Activated CD8-positive, alpha-beta memory T cell treated with anti-CD3 and anti-CD28 coated beads for 1 hour (primary cell): Measurements from ENCODE around the gene EMC1.
"Not testable (repeated sequence)": the region's sequence is repeated elsewhere in the genome, so short reads cannot be mapped to it uniquely, and the experiment has no call there.

Source experiments
- DNase-seq, 2 donors: peaks; one replicate each; pipeline ENCODE4 v3.0.0-alpha.2; 2020; ENCODE audit warnings: low read depth in 1 of 2; ENCODE audit errors: extremely low read depth in 1 of 2

EMC1 gene

GRCh38 chr1:19262047-19262446, 10.7 kb upstream of the EMC1 start:
- DNase-seq = no peak

GRCh38 chr1:19260211-19261138, 9.2 kb upstream of the EMC1 start:
- DNase-seq = no peak

- DNase-seq = no peak
Measured at GRCh38 chr1:19258353-19258752, 7.0 kb upstream of the EMC1 start.

DNA sequence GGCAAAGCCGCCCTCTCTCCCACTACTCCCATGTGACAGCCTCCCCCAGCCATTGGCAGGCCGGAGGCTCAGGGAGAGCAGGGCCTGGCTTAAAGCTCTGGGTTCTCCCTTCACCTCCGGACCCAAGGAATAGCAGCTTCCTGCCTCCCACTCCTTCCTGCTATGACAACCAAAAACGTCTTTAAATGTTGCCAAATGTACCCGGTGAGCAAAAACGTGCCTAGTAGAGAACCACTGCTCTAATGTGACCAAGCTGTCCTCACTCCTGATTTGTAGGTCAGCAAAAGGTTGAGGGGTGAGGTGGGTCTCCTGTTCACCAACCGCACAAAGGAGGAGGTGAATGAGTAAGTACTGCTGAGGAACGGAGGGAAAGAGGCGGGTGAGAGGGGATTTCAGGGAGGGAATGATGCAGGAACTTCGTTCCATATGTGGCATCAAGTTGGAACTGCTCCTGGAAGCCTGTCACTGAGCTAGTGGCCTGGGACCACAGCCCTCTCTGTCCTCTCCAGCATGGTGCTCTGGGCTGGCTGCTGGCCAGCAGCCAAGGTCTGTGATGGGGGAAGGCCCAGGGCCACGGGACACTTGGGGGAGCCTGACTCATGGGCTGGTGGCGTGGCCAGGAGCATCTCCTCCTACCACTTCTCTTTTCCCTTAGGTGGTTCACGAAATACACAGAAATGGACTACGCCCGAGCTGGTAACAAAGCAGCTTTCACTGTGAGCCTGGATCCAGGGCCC, 6.0 kb upstream of the EMC1 start:
- no peak for DNase-seq

DNA sequence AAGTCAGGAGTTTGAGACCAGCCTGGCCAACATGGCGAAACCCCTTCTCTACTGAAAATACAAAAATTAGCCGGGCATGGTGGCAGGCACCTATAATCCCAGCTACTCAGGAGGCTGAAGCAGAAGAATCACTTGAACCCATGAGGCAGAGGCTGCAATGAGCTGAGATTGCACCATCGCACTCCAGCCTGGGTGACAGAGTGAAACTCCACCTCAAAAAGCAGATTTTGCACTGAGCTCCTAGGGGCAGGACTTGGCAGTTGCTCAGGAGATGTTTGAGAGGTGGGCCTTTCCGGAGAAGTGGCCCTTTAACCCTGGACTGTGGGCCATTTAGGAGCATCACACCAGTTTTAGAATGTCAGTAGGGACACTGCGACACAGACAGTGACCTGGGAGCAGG, 5.0 kb upstream of the EMC1 start:
- not testable (repeated sequence) for DNase-seq

GRCh38 chr1:19255288-19255687, 4.0 kb upstream of the EMC1 start:
- no peak for DNase-seq

- no peak for DNase-seq
Measured at GRCh38 chr1:19254416-19254815, 3.1 kb upstream of the EMC1 start.

DNA sequence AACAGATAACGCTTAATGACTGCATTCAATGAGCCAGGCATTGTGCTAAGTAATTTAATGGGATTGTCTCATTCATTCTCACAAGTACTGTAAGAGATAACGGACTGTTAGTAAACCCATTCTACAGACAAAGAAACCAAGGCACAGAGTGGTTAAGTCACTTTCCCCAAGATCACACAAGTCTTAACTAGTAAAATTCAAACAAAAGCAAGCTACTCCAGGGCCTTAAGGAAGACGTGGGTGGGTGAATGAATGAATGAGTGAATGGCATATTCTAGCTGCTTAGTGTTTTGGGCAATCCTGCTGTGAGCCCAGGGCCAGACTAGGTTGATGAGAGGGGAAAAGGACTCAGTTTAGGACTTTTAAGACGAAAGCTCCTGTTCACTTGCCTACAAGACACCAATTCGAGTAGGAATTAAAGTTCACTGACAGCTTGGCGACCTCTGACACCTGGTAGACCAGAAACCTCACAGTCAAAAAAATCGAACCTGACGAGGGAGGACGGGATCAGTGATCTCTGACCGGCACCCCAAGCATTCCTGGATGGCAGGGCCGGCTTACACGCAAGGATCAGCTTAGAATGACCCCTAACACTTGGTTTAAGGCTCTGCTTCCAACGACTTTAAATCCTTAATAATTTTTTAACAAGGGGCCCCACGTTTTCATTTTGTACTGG, 557 bp downstream of the EMC1 start:
- no peak for DNase-seq

DNA sequence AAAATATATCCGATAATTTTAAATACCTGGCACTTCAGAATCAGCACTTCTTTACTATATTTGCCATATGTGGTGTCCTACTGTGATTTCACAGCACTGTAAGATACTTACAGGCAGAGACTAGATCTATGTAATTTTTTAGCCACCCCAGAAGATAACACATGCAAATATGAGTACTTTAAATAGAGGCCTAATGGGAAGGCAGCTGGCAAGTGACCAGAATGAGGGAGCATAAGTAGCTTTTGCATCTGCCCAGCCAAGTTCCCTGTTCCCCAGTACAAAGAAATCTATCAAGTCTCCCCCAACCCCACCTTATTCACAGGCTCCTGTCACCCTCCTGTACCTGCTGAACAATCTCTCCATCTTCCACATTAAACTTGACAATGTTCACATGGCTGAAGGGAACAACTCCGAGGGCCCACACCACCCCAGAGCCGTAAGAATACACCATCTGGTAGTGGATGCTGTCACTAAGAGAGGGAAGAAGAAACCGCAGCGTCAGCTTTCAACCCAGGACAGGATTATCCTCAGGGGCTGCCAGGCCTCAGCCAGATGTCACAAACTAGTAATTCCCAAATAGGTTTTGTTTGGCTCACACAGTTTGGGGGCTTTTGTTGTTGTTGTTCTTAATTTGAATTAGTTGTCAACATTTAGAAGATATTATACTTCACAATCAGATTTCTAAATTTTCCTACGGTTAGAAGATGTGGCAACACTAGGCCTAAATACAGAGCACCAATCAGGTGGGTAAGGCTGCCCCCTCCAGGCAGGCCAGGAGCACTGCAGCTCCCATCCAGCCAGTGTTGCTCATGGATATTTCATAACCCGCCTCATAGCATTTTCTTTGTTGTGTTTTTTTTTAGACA, 10.4 kb downstream of the EMC1 start:
- DNase-seq = peak; percentile 33 to 57

DNA sequence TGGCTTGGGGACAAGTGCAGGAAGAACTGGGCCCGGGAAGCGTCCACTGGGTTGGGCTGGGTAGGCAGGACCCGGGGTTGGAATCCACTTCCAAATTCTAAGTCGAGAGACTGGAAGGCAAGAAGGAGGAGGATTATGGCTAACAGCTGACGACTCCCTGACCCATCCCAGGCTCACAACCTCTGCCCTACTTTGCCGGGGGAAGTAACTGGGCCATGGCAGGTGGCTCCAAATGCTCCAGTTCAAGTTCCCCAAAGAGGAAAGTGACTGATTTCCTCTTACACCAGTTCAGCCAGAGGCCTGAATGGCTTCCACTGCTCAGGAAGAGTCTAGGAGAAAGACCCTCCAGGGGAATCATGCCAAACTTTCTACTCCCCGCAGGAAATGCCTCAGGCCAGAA, 11.4 kb downstream of the EMC1 start:
- DNase-seq = no peak

DNA sequence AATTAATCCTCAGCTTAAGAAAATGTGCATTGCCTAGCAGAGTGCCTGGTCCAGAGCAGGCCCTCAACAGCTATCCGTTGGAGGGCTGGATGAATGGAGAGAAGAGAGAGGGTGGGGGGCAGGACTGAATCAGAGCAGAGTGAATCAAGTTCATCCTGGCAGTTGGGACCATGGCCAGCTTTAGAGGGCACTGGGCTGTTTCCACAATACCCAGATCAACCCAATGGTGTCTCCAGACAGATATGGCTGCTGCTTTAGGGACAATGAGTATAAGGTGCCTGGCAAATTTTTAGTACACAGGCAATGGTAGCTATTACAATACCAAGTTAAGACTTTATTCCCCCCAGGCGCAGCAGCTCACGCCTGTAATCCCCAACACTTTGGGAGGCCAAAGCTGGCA, 17.1 kb downstream of the EMC1 start:
- no peak for DNase-seq

- DNase-seq = no peak
Measured at GRCh38 chr1:19232524-19232846, 18.8 kb downstream of the EMC1 start.

DNA sequence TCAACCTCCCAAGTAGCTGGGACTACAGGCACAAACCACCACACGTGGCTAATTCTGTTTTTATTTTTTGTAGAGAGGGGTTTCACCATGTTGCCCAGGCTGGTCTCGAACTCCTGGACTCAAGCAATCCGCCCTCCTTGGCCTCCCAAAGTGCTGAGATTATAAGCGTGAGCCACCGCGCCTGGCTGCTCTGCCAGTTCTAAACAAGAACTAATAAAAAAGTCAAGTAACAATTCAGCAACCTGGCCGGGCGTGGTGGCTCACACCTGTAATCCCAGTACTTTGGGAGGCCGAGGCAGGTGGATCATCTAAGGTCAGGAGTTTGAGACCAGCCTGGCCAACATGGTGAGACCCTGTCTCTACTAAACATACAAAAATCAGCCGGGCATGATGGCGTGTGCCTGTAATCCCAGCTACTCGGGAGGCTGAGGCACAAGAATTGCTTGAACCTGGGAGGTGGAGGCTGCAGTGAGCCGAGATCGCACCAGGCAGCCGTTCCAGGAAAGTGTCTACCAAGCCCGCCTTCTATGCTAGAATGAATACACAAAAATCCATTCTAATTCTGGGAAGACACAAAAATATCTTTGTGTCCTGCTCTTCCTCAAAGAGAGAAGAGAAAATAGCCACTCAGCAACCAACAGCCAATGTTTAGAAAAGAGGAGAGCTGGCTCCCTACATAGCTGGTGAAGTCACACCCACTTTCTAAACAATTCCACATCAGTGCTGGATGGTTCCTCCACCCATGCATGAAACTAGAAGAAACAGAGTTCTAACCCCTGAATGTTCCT, 19.4 kb downstream of the EMC1 start:
- not testable (repeated sequence) for DNase-seq

DNA sequence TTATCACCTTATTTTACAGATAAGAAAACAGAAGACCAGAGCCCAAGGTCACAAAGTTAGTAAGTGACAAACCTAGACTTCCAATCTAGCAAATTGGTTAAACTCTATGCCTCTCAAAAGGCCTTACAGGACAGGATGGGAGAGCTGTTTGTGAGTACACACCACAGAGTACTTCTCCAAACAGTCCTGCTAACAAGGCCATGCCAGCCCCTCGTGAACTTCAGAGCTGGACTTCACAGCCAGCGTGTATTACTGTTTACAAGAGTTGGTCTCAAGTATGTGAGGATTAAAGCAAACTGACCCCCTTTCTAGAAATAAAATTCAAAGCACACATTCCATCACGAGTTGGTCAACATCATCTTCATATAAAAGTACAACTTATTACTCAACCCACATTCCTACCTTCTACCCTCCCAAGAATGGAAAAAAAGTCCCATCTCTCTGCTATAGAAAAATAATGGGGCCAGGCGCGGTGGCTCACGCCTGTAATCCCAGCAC, 21.4 kb downstream of the EMC1 start:
- no peak for DNase-seq

- no peak for DNase-seq
Measured at GRCh38 chr1:19229229-19229628, 22.1 kb downstream of the EMC1 start.

DNA sequence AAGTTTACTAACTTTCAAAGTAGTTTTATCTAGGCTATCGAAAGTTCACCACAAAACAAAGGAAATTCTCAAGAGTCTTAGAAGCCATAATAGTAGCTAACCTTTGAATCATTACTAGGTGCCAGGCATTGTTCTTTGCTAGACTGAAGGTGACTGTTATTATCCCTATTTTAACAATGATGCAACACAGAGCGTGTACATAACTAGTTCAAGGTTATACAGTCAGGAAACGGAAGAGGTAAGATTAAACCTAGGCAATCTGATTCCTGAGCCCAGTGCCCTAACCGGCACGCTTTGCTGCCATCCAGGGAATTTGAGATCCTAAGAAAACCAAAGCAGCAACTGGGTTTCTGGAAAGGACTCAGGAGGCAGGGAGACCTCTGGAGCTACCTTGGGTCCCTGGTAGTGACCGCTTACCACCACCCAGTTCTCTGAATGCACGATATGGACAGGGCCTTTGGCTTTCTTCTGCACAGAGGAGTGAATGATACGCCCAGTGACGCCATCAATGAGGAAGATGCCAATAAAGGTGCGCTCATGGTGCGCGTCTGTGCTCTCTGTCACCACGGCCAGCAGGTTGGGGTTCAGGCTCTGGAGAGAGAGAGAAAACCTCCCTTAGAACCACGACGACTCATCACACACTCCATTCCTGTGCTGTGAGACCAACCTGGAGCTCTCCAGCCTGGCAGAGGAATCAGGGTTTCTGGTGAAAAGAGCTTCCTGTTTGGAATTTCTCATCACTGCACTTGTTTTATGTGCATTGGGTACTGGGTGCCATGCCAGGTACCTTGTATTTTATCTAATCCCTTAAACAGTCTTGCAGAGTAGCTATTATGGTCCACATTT, 28.1 kb downstream of the EMC1 start:
- DNase-seq = no peak

DNA sequence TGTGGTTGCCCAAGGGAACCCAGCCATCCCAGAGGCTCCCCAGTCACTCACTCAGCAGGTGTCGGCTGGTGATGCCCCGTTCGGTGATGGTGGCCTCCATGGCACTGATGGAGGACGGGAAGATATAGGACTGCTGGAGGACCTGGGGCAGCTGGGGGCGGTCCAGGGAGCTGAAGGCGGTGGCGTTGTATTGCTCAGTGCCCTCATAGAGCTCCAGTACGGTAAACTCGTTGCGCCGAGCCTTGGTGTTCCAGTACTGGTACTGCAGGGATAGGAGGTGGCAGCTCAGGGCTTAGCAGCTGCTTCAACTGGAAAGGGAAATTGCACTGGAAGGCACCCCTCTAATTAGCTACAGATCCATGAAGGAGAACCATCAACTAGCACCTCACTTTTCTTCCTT, 28.8 kb downstream of the EMC1 start:
- DNase-seq = no peak

DNA sequence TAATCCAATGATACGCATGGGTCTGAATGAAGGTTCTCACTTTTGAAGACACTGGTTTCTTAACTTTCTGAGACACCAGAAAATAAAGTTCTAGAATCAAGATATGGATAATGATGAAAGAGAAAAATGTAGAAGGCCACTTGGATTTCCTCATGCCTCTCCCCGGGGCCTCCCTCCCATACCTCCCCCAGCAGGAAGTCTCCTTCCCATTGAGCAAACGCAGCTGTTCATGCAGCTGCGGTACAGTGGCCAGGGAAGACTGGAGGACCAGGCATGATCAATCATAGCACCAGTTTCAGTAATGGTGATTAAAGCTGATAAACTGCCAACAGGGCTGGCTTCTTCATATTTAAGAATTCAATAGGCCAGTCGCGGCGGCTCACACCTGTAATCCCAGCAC, 30.3 kb downstream of the EMC1 start:
- DNase-seq = no peak
